HT-29 (cell line): ENCODE results near the gene LYL1. TPM values are rescaled to one million over a fixed set of nuclear protein-coding genes. Genes with fewer than 3 reads are reported as not detected.
A peak's percentile ranks its signal among the peaks of the same experiment; 100 is the strongest.

ENCODE experiments used
- DNase-seq: peaks from one replicate; pipeline ENCODE4 v3.0.0-alpha.2; 2015; ENCODE audit warnings: low spot score
- total RNA-seq: library from RNA; depleted of rRNA; stranded (reverse); fragments of >200 nt; shearing (Covaris generic); gene quantifications from 2 replicates; pipeline ENCODE4 v1.2.3, GENCODE V29; 2014

LYL1 gene
- total RNA-seq, 1 experiment from 2014 or later, result 2.5 TPM

DNA sequence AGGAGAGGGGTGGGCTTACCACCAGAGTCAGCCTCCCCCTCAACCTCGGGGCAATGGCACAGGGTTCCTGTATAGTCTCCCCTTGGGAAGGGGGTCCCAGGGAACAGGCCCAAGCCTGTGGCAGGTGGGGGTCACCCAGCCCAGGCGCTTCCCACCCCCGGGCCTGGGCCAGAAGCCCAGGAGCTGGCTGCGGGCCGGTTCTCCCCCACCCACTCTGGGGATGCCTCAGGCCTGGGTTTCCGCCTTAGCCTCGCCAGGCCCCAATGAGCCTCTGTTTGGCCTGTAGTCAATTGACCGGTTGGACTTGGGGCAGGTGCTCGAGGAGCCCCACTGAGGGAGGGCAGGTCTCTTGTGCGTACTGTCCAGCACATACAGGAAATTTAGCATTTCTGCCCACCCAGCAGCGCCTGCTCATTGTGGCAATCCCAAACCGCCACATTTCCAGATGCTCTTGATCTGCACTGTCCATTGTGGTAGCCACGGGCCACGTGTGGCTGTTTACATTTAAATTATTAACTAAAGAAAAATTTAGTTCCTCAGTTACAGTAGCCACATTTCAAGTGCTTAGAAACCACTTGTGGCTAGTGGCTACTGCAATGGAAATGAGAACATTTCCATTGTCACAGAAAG lies 9.9 kb downstream of the LYL1 start:
- no peak for DNase-seq

DNA sequence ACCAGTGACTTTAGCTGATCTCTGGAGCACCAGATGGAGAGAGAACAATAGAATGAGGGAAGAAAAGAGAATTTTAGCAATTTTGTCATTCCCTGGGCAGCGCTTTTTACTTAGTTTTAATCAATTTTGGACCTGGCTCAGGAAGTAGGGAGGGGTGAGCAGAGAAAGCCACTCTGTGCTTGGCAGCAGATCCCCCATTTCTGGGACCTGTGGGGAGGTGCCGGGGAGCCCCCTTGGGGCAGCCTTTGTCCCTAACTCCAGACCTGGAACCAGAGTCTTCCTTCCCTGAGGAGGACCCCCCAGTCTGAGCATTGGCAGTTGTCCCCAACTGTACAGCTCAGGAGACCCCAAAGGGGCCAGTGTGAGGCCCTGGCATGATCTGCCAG lies 10.5 kb downstream of the LYL1 start:
- DNase-seq, result no peak

DNA sequence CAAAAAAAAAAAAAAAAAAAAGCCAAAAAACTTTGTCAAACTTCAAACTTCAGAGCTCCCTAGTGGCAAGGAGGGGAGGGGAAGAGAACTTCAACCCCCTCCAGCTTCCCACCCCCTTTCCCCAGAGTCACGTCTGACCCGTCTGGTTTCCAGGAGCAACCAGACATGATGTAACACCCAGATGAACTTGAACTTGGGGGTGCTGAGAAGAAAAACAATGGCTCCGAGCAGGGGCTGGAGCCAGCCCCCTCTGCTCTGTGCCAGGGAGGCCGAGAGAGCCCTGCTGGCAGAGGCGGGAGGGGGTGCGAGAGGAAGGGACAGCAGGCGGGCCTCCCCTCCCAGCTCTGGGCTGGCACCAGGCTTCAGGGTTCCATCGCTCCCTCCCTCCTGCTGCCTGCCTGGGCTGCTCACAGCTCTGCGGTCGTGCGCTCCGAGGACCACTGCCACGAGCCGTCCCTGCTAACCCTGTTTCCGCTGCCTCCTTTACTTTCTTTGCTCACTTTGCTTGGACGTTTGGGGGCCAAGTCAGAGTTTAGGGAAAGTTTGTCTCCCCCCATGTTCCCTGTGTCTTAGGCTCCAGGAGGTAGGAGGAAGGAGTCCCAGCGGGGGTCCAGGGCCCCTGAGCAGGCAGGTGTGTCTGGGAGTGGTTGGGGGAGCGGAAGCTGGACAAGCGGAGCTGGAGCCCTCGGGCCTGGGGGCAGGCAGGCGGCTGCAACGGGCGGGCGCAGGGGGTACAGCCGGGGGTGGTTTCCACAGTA lies 11.1 kb downstream of the LYL1 start:
- DNase-seq, result no peak

DNA sequence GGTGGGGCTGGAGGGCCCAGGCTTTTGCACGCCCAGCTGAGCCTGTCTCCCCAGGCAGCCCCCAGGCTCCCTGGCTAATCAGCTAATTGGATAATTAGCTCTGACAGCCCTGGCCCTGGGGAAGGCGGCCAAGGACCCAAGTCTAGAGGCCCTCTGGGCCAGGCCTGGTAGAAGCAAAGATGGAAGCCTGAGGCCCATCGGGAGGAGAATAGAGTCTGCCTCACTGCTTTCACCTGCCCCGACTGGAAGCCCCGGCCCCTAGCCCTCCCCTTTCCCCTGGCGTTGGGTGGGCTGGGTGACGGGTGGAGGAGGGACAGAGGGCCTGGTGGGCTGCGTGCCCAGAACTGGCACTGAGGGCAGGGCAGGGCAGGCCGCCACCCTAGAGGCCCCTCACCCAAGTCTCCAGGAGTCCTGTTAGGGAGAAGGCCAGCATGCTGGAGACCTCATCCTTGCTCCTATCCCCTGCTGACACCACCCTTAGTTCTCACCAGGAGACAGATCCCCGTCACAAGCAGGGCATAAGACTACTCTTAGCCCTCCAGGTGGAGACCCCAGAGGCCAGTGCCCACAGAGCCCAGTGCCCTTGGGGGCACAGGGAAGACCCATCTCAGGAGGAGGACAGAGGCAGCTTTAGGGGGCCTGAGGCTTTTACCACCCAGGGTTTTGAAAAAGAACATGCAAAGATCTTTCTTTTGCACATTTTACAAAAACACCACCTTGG lies 12.0 kb downstream of the LYL1 start:
- no peak for DNase-seq

DNA sequence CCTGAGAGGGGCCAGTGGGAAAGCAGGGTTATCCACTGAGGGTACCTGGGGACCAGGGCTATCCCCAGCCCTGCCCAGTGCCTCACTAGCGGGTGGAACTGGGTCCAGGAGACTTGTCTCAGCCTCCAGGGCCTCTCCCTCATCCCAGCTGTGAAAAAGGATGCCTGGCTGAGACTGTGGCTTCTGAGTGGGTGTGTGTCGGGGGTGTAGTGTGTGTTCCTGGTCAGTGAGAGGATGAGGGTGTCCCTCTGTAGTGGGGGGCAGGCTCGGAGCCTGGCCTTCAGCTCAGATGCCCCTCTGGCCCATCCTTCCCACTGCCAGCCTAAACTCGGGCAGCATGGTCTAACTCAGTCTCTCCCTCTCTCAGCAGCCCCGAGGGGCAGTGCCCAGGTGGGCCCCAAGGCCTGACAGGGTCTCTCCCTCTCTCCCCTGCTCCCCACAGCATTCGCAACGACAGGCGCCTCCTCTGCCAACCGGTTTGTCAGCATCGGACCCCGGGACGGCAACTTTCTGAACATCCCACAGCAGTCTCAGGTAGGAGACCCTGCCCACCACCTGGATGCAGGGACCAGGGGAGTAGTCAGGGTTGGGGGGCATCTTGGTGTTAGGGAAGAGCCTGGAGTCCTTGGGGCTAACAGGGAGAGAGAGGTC lies 12.7 kb downstream of the LYL1 start:
- DNase-seq, result no peak

DNA sequence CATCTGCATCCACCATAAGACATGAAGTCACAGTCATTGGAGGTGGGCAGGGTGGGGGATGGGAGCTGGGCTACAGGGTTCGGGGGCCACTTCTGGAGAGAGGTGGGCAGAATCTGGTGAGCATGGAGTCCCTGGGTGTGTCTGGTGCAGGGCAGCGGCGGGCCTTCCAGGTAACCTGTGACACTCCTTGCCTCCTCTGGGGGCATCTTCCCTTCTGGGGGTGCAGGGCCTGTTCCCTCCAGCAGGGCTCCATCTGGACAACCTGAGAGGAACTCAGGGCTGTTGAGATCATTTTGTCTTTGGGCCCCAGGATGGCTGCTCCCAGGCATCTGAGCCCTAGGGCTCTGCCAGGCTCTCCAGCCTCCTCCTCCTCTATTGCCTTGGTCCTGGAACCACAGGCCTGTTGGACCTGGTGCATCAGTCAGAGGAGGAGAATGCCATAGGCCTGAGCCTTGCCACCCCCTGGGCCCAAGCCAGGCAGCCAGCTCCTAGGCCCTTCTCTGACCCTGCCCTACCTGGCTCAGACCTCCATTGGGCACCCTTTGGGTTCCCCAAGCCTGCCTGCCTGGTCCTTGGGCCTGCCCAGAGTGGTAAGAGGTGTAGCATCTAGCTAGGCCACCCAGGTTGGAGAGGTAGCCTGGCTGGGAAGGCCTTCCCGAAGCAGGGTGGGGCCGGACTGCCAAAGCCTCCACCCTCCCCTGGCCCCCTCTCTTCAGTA lies 13.4 kb downstream of the LYL1 start:
- DNase-seq, result no peak

DNA sequence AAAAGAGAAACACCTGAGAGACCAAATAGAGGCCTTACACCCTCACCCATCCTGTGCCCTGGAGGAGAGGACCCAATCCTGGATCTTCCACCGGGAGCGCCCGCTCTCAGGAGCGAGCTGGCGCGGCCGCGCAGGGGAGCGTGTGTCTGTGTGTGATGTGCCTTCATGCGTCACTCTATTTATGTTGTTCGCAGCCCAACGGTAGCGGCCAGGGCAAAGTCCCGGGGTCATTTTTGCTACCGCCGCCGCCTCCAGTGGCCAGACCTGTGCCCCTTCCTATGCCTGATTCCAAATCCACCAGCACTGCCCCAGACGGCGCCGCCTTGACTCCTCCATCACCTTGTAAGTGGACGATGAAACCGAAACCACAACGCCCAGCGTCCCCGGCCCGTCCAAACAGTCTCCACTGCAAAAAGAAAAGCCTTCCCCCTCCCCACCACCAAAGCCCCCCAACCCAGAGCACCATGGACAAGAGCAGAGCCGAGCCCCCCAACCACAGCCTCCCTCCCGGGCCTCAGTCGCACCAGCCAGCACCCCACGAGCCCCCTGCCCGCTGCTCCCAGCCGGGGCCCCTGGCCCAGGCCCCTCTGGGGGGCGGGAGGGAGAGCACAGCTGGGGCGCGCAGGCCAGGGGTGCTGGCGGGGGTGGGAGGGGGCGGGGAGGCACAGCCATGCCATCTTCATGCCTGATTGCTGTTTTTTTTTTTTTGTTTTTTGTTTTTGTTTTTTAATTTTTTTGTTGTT lies 14.7 kb downstream of the LYL1 start:
- DNase-seq, result no peak

DNA sequence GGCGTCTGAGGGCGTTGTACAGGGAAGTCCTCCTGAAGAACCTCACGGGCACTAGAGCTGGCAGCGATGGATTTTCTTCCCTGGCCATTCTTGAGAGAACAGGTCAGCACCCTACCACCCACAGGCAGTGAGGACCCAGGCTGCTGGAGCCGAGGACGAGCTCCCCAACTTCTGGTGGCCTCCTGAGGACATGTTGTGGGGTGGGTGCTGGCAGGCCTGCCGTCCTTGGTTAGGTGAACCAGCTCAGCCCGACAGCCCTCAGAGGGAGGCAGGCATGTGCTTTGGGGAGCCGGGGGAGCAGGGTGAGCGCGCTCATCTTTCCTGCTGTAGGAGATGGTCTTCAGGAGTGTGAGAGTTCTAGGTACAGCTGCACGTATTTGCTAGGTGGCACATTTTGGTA lies 15.4 kb downstream of the LYL1 start:
- DNase-seq, result no peak

DNA sequence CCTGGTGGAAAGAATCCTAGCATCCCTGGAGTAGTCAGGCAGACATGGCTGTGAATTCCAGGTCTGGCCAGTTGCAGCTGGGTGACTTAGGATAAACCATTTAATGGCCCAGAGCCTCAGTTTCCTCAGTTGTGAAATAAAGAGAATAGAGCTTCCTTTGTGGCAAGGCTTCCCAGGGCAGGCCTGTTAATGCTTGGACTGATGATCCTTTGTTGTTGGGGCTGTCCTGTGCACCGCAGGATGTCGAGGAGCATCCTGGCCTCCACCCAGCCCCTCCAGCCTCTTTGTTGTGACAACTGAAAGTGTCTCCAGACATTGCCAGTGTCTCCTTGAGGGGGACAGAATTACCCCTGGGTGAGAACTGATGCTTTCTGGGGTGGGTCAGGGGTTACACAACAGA lies 16.3 kb downstream of the LYL1 start:
- no peak for DNase-seq

DNA sequence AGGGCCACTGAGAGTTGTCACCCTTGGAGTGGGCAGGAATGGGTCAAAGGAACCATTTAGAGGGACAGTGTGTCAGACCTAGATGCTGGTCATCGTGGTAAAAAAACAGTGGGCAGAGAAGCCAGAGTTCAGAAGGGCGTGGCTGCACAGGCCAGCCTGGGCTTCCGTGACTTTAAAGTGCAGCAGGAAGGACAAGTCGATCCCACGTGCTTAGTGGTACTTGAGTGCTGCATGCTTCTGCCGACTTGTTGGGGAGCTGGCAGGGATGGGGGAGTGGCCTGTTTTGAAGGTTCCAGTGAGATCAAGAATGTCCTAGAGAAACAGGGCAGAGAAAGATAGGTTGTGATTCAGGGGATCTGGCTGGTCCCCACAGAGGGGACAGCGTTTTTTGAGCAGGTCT lies 17.0 kb downstream of the LYL1 start:
- DNase-seq, result no peak

DNA sequence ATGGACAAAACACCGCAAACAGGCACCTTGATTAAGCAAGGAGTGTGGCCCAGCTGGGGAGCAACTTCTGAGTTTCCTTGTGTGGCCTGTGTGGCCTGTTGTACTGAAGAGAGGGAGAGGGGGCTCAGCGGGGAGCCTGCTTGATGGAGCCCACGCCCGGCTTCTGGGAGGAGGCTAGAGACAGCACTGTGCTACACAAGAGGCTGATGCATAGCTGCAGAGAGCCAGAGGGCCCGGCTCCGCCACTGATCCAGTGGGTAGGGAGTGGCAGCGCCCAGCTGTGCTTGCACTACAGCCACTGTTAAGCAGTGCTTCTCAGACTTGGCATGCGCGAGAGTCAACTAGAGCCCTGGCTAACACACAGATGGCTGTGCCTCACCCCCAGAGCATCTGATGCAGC lies 19.0 kb downstream of the LYL1 start:
- no peak for DNase-seq

DNA sequence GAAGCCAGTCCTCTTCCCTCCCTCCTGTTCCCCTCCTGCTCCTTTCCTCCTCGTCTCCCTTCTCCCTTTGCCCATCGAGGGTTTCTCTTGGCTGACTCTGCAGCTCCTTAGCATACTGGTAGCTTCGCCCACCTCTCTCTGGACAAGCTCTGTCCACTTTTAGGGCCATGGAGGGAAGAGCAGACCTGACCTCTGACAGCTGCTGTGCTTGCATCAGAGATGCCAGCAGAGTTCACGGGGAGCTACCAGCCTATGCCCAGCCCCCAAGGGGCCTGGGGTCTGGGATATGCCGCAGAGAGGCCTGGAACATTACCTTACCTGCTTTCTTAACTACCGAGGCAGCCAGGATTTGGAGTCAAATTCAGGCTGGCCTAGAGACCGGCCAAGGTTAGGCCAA lies 19.7 kb downstream of the LYL1 start:
- DNase-seq, result no peak

DNA sequence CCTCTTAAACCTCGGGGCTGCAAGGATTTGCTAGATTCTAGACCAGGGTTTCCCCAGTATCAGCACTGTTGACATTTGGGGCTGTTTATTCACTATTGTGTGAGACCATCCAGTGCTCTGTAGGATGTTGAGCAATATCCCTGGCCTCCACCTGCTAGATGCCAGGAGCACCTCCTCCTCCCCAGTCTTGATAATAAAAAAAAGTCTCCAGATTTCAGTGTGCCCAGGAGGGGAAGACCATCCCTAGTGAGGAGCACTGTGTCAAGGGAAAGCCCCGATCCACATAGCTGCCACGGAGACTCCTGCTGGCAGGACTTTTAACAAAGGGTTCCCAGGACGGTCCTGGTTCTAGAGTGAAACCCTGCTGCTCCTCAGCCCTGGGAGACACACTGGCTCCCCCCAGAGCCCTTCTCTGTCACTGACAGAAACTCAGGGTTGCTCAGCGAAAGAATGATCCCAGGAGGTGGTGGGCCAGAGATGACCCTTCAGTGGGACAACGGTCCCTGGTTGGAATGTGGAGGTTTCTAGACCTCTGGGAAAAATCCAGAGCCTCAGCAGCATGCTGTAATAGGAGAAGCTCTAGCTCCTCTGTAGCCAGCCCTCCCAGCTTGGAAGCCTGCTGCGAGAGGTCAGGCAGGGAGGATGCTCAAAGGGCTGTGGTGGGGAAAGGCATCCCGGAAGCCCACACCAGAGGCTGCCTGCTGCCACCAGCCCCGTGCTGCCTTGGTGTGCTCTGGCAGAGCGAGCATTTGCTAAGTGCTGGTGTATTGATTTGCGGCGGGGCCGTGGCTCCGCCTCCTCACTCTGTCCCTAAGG lies 20.3 kb downstream of the LYL1 start:
- DNase-seq, result no peak

DNA sequence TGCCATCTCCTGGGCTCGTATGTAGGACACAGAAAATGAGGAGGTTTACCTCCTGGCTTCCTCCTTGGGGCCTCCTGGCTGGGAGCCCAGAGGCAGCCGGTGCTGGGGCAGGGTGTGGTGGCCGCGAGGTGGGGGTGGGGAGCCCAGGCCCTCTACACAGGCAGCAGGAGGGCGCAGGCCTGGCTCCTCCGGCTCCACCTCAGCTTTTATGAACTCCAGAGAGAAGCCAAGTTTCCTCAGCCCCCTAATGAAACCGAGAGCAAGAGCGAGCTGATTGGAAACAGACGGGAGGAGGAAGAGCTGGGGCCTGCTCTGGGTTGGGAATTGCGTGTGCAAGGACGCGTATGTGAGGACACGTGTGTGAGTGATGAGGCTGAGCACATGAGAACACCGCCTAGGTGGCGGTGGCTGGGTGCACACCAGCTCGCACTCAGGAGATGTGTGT lies 23.1 kb downstream of the LYL1 start:
- peak; percentile 49 for DNase-seq

DNA sequence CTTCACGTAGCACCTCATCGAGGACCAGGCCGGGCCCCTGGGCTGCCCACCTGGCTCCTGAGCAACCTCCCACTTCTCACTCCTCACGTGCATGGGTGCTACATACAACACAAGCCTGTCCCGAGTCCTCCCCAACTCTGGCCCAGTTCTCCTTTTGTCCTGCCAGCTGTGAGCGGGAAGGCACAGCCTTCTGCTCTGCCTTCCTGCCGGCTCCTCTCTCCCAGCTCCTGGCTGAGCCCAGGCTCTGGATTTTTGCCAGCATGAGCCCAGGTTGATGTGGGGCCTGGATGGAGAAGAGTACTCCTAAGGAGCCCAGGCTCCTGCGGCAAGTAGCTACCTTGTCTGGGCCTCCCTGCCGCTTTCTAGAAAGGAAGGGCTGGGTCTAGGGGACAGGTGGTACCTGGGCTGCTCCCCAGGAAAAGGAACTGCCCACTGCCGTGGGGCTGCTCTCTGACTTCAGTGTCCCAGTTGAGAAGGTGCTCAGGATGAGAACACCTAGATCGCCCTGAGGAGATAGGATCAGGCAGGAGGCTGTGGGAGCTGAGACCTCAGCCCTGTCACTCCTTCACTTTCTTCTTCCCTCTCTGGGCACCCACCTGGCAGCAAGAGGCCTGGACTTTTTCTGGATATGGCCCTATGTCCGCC lies 23.6 kb downstream of the LYL1 start:
- DNase-seq, result peak; percentile 56

DNA sequence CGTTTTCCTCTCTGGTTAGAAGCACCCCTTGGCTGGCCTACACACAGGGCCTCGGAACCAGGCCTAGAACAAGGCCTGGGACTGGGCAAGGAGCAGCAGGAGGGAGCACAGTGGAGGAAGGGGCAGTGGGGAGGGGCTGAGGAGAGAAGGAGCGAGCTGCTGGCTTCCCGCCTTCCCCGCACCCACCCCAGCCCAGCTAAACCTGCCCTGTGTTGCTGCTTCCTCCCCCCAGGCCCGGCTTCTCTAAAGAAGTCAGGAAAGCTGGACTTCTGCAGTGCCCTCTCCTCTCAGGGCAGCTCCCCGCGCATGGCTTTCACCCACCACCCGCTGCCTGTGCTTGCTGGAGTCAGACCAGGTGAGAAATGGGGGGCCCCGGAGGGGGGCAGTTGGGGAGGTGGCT lies 24.3 kb downstream of the LYL1 start:
- no peak for DNase-seq

DNA sequence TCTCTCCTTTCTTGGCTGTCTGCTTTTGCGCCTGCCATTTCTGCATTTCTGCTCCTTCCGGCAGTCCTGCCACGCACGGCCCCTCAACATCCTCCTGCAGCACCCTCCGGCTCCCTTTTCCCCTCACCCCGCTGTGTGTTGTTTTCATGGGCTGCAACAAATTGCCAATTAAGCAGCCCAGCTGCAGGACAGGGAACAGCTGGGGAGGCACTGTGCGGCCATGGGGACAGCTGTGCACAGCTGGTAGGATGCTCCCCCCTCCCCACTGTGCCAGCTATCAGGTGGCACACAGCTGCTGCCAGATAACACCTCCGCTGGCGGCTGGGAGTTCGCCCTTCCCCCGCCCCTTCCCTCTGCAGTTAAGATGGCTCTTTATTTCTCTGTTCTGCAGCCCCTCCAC lies 25.4 kb downstream of the LYL1 start:
- no peak for DNase-seq

DNA sequence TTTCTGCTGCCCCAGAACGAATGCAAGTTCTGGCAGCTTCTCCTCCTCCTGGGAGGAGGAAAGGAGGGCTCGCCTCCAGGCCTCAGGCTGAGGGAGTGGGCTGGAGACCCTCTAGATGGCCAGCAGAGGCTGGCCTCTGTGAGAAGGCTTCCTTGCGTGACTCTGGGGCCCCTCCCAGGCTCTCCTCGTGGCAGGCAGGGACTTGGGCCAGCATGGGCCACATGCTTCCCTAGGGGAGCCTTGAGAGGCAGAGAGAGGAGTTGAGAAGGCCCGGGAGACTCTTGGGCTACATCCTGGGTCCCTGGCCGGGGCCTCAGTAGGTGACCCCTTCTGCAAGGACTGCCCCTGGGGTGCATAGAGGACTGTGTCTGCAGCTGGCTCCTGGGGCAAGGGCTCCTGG lies 25.9 kb downstream of the LYL1 start:
- DNase-seq, result no peak

DNA sequence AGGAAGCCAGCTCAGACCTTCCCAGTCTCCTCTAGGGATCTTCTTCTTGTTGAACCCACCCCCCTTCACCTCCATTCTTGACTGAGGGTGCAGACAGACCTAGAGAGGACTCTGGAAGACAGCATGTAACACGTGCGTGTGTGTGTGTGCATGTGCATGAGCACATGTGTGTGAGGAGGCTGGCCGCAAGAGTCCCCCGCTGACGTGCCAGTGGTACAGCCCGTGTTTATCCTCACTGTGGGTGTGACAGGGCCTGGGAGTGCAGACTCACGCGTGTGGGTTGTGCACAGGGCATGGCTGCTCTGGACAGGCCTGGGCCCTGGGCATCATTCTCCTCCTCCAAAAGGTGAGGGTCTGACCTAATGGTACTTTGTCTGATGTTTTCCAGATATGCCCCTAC lies 26.3 kb downstream of the LYL1 start:
- no peak for DNase-seq

DNA sequence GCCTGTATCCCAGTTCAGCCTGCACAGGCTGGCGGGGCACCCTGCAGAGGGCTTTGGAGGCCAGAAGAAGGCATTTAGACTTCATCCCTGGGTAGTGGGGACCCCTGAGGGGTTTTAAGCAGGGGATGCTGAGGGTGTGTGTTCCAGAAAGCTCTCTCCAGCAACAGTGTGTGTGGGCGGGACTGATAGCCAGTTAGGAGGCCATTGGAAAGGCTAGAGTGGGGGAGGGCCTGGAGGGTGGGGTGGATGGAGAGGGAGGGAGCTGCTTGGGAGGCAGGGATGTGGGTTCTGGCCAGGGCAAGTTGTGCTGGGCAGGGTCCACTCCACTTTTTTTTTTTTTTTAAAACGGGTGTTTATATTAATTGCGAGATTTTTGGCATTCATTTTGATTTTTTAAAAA lies 28.3 kb downstream of the LYL1 start:
- no peak for DNase-seq
